NCI-H2107 (cell line): ENCODE results near the gene CCDC3.
"Not testable (repeated sequence)": the region's sequence is repeated elsewhere in the genome, so short reads cannot be mapped to it uniquely, and the experiment has no call there.

ENCODE experiments used
- DNase-seq: peaks from one replicate; lab custom pipeline; 2025; lab: John Stamatoyannopoulos, UW

Gene CCDC3

DNA sequence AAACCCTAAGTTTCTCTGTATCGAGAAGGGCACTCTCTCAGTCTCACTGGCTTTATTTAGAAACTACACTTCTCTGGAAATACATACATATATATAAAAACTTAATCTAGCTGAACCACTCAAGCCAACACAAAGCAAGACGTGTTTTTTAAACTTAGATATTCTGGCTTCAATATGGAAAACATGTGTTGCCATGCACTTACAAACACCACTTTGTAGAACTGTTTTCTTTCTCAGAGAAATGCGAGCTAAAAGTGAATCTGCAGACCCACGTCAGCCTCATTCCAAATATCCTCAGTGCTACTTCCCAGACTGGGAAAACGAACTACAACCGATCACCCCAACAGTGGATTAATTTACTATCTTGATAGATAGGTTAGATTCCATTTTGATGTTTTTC, 1.7 kb downstream of the CCDC3 start:
- DNase-seq = no peak

DNA sequence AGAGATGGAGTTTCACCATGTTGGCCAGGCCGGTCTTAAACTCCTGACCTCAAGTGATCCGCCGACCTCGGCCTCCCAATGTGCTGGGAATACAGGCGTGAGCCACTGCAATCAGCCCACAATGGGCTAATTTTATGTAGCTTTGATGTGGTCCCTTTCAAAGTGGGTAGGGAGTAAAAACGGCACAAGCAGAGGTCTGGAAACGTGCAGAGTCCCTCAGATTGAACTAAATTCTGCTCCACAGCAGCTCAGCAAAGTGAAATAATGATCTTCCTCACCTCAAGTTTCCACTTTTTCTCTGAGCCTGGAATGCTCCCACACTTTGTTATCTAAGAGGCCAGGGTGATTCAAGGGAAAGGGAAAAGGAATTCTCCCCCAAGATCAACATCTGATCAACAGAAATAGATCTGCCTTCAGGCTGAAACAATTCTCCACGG, 6.1 kb downstream of the CCDC3 start:
- DNase-seq = no peak

DNA sequence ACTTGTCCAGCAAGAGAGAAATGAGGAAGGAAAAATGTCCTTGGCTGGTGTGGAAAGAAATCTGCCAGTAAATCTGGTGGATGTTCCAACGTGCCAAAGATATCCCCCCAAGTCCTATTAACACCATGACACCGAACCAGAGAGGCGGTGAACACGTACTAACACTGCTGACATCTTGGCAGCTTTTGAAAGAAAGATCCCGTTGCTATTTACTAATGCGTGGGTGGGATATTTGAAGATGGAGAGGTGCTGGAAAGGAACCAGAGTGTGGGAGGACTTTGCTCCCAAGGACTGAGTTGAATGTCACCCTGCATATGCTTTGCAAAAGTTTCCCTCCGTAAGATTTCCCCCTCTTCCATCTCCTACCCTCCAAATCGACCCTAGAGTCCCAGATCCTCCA, 7.9 kb downstream of the CCDC3 start:
- no peak for DNase-seq

- no peak for DNase-seq
These were observed 16.2 kb downstream of the CCDC3 start for GRCh38 chr10:12985347-12985746.

DNA sequence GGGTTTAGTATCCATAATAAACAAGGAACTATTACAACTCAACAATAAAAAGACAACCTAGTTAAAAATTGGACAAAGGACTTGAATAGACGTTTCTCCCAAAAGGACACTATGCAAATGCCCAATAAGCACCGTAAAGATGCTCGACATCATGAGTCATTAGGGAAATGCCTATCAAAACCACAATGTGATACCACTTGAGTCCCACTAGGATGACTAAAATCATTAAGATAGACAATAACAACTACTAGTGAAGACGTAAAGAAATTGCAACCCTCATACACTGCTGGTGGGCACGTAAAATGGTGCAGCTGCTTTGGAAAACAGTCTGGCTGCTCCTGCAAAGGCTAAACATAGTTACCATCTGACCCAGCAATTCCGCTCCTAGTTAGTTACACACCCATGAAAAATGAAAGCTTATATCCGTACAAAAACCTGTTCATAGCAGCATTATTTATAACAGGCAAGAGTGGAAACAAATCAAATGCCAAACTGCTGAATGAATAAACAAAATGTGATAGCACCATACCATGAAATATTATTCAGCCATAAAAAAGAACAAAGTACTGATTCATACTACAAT, 17.3 kb downstream of the CCDC3 start:
- no peak for DNase-seq

GRCh38 chr10:12983568-12983967, 17.9 kb downstream of the CCDC3 start:
- not testable (repeated sequence) for DNase-seq

DNA sequence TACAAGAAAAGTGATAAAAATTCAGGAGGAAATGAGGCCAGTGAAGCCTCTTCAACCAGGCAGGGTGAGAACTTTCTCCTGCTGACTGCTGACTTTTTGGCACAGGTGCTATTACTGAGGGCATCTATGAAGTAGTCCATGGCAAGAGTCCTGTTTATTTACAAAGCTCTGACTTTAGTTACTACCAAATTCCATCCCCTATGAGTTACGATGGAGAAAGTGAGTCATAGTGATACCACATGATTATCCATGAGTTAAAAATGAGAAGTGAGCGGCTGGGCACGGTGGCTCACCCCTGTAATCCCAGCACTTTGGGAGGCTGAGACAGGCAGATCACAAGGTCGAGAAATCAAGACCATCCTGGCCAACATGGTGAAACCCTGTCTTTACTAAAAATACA, 19.9 kb downstream of the CCDC3 start:
- DNase-seq = no peak

GRCh38 chr10:12980713-12981306, 20.7 kb downstream of the CCDC3 start:
- DNase-seq = no peak

DNA sequence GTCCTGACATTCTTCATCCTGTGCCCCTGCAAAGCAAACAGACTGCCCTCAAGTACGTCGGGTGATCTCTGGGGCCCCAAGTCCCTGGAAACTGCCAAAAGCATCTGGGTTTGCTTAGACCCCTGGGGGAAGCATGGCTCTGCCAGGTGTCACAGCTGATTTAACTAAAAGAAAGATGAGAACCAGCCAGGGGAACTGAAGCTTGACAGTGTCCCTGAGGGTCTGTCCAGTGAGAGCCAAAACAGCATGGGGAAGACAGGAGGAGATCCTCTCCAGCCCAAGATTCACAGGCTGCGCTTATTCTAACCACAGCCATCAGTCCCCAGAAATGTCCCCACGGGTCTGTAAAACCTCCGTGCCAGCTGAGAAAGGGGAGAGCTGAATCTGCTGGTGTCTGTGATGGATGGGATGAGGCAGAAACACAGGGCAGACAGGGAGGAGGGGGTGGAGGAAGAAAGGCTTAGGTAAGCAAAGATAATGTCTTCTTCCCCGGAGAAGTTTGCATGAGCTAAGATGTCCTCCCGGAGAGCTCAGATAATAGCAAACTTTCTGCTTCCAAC, 21.3 kb downstream of the CCDC3 start:
- no peak for DNase-seq

GRCh38 chr10:12978891-12979290, 22.6 kb downstream of the CCDC3 start:
- no peak for DNase-seq

- DNase-seq = no peak
These were observed 25.6 kb downstream of the CCDC3 start for GRCh38 chr10:12975906-12976305.

DNA sequence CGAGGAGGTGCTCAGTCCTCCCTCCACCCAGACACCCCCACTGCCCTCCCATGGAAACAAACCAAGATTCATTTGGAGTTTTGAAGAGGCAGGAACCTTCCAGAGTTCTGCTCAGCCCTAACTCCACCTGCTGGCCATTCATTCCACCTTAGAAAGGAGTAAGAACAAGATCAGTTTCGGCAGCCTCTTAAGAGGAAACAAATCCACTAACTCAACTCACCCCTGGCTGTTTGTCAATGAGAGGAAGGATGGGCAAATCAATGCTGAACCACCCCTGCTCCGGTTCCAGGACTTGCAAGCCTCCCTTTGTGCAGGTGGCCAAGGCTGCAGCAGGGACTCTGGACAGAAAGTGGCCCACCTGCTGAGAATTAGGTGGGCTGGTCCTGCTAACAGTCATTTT, 26.2 kb downstream of the CCDC3 start:
- no peak for DNase-seq

GRCh38 chr10:12974491-12975199, 26.9 kb downstream of the CCDC3 start:
- no peak for DNase-seq

GRCh38 chr10:12974078-12974477, 27.4 kb downstream of the CCDC3 start:
- no peak for DNase-seq

- DNase-seq = no peak
These were observed 28.3 kb downstream of the CCDC3 start for GRCh38 chr10:12973149-12973718.

DNA sequence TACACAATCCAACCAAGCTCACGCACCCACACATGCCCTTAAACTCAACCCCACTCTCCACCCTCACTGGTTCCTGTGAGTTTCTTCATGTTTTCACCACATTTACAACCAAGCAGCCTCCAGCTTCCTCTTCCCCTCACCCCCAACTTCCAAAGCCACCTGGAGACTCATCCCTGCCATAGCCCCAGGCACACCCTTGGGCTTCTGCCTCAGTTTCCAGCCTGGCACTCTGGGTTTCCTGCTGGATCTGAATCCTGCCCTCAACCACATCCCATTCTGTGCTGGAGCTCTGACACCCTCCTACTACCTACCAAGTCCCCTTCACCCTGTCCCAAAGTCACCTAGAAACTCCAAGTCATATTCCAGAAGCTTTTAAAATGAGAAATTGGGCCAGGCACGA, 29.4 kb downstream of the CCDC3 start:
- DNase-seq = no peak

- DNase-seq = no peak
These were observed 30.3 kb downstream of the CCDC3 start for GRCh38 chr10:12971001-12971788.

- no peak for DNase-seq
These were observed 31.6 kb downstream of the CCDC3 start for GRCh38 chr10:12969951-12970350.

GRCh38 chr10:12966067-12966466, 35.4 kb downstream of the CCDC3 start:
- DNase-seq = no peak

GRCh38 chr10:12965571-12965970, 35.9 kb downstream of the CCDC3 start:
- DNase-seq = no peak

DNA sequence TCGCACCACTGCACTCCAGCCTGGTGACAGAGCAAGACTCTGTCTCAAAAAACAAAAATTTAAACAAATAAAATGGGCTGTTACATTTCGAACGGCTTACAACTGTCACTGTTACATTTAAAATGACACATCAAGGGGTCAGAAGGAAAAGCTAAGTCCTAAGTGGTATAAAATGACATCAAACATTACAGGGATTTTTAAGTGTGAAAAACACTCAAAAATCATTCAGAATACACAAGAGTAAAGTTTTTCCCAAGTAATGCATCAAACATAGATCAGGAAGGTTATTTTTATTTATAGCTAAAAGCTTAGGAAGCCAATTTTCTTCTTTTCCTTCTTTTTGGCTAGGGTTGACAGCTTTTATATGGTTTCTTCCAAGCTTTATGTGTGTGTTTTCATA, 39.0 kb downstream of the CCDC3 start:
- DNase-seq = no peak
